Panc1 (cell line): Measurements from ENCODE around the gene MYRF.

ENCODE experiments used
- CTCF ChIP-seq: fragments of 450-650 bp; IDR thresholded peaks from 2 replicates; pipeline ENCODE4 v1.5.1; 2017; ENCODE audit warnings: mild to moderate bottlenecking
- POLR2AphosphoS5 ChIP-seq: IDR thresholded peaks from 2 replicates; pipeline ENCODE4 v1.6.1; 2012; ENCODE audit warnings: mild to moderate bottlenecking, low read depth, low read length, moderate library complexity
- REST ChIP-seq, 2 experiments: IDR thresholded peaks; 2 replicates each; pipeline ENCODE4 v1.6.1; 2011 to 2012; ENCODE audit warnings: low read depth in 2 of 2, control low read depth in 1 of 2, low read length in 1 of 2, mild to moderate bottlenecking in 1 of 2, moderate library complexity in 1 of 2; ENCODE audit not compliant: insufficient read depth in 1 of 2
- SIN3A ChIP-seq: IDR thresholded peaks from 2 replicates; pipeline ENCODE4 v1.6.1; 2012; ENCODE audit warnings: low read depth, mild to moderate bottlenecking, low read length, moderate library complexity, borderline replicate concordance; ENCODE audit not compliant: insufficient read depth

- TF ChIP-seq CTCF = no peak
- TF ChIP-seq SIN3A = no peak
- TF ChIP-seq POLR2AphosphoS5 = no peak
- no peak for TF ChIP-seq REST (IDR thresholded peaks at IDR 0.05; ENCODE audit: insufficient read depth in 1 of 2, low read depth in 2 of 2, low read length in 1 of 2)
Measured at GRCh38 chr11:61769169-61769920, 16.9 kb downstream of the MYRF start.
